Measurements from ENCODE around the gene RPL18A. TPM values are rescaled to one million over a fixed set of nuclear protein-coding genes. Genes with fewer than 3 reads are reported as not detected.

Gene RPL18A
- total RNA-seq, 4 donors from 2014 or later: 649 to 2,637 (median 1,942) TPM

DNA sequence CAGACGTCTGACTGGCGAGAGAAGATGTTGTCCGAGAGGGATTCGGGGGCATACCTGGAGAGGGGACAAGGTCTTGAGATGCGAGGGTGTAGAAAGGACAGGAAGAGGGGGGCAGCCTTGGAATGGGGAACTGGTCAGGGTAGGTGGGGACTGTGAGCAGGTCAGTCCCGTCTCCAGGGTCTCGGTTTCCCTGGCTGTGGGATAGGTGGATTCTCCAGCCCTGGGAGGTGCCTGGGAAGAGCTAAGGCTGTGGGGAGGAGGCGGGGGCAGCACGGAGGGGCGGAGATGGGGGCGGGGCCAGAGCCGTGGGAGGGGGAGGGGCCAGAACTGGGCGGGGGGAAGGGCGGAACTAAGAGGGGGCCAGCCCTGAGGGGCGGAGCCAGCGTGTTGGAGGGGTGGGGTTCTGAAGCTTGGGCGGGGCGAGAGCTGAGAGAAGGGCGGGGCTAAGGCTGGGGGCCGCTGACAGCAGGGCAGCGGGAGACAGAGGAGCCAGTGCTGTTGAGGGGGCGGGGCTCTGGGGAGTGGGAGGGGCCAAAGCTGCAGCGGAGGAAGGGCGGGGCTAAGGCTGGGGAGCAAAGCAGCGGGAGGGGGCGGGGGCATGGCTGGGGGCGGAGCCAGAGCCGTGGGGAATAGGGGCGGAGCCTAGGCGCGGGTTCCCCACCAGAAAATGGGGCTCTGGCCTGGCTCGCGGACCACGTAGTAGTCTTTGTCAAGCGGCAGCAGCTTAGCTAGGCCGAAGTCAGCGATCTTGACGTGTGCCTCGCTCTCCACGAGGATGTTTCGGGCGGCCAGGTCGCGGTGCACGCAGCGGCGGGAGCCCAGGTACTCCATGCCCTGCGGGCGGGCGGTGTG lies 28.9 kb upstream of the RPL18A start:
- TF ChIP-seq, protein P1, sequence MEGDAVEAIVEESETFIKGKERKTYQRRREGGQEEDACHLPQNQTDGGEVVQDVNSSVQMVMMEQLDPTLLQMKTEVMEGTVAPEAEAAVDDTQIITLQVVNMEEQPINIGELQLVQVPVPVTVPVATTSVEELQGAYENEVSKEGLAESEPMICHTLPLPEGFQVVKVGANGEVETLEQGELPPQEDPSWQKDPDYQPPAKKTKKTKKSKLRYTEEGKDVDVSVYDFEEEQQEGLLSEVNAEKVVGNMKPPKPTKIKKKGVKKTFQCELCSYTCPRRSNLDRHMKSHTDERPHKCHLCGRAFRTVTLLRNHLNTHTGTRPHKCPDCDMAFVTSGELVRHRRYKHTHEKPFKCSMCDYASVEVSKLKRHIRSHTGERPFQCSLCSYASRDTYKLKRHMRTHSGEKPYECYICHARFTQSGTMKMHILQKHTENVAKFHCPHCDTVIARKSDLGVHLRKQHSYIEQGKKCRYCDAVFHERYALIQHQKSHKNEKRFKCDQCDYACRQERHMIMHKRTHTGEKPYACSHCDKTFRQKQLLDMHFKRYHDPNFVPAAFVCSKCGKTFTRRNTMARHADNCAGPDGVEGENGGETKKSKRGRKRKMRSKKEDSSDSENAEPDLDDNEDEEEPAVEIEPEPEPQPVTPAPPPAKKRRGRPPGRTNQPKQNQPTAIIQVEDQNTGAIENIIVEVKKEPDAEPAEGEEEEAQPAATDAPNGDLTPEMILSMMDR (IDR thresholded peaks at IDR 0.05): no peak
- TF ChIP-seq POLR2A (IDR thresholded peaks at IDR 0.05): no peak
- Histone ChIP-seq H3K27ac (no peak overlapping the region), H3K36me3 (no peaks in the 10 kb centered on the region), H3K4me3 (peak overlapping the region in 1 of 2 donors; percentile 34), H3K9me3 (no peaks in the 10 kb centered on the region), H3K4me1 (no peaks in the 10 kb centered on the region), H3K27me3 (no peaks in the 10 kb centered on the region)
- intact Hi-C loops (cut with DNase I; ENCODE audit: low total_unique reads): no loop called here
- DNase-seq: peak; percentile 48 to 55

DNA sequence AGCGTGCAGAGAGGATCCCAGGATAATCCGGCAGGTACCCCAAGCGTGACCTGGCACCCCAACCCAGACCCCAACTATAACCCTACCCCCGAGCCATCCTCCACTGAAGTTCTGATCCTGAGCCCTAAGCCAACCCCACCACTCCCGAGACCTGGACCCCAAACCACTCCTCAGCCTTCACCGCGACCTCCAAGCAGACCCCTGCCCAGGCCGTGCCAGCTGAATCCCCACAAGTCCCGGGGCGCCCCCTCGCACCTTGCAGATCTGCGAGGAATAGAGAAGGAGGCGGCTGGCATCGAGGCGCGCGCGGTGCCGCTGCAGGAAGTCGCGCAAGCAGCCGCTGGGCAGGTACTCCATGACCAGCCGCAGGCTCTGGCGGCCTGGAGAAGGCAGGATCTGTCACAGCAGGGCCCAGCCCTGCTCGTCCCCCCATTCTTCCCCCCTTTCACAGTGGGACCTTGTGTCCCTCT lies 28.3 kb upstream of the RPL18A start:
- peak overlapping the region in 1 of 2 donors; percentile 23 for H3K4me3 ChIP-seq
- no peaks in the 10 kb centered on the region for H3K4me1 ChIP-seq
- no peak for DNase-seq

DNA sequence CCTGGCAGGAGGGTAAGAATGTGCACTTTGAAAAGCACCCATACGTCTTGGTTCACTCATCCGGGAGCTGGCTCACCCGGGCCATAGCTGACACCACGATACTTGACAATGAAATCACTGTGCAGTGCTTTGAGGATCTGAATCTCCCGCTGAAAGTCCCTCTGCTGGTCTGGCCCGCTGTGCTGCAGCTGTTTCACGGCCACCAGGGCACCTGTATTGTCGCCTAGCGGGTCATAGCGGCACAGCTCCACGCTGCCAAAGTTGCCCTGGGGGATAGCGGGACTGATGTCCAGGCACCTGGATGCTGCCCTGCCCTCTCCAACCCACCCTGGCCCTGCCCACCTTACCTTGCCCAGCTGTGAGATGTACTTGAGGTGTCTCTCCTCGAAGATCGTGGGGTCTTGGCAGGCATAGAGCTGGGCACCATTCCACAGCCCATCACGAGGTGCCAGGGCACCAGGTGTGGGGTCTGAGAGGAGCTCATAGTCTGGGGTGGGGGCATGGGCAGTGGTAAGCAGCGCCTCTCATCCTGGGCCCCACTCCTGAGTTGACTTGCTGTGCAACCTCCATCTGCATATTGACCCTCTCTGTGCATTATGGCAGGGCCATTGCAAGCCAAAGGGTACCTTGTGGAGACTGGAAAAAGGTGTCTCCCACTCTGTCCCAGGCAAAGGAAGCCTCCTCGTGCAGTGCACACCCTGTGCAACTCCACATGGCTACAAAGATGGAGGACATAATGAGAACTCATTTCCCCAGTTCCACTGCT lies 27.1 kb upstream of the RPL18A start:
- H3K36me3 ChIP-seq: no peaks in the 10 kb centered on the region
- no peak for DNase-seq
- H3K4me3 ChIP-seq: no peak overlapping the region
- H3K9me3 ChIP-seq: no peaks in the 10 kb centered on the region
- TF ChIP-seq, protein P1 (IDR thresholded peaks at IDR 0.05): no peak
- no peak for TF ChIP-seq POLR2A (IDR thresholded peaks at IDR 0.05)
- intact Hi-C loops (cut with DNase I; ENCODE audit: low total_unique reads): no loop called here
- no peaks in the 10 kb centered on the region for H3K4me1 ChIP-seq
- no peak overlapping the region for H3K27ac ChIP-seq
- H3K27me3 ChIP-seq: no peaks in the 10 kb centered on the region

More for the DNA sequence above, 28.3 kb upstream of the RPL18A start:
- Histone ChIP-seq H3K27ac (no peak overlapping the region), H3K9me3 (no peaks in the 10 kb centered on the region), H3K27me3 (no peaks in the 10 kb centered on the region), H3K36me3 (no peaks in the 10 kb centered on the region)
- TF ChIP-seq POLR2A (IDR thresholded peaks at IDR 0.05): no peak
- TF ChIP-seq, protein P1 (IDR thresholded peaks at IDR 0.05): no peak
- intact Hi-C loops (cut with DNase I; ENCODE audit: low total_unique reads): no loop called here

DNA sequence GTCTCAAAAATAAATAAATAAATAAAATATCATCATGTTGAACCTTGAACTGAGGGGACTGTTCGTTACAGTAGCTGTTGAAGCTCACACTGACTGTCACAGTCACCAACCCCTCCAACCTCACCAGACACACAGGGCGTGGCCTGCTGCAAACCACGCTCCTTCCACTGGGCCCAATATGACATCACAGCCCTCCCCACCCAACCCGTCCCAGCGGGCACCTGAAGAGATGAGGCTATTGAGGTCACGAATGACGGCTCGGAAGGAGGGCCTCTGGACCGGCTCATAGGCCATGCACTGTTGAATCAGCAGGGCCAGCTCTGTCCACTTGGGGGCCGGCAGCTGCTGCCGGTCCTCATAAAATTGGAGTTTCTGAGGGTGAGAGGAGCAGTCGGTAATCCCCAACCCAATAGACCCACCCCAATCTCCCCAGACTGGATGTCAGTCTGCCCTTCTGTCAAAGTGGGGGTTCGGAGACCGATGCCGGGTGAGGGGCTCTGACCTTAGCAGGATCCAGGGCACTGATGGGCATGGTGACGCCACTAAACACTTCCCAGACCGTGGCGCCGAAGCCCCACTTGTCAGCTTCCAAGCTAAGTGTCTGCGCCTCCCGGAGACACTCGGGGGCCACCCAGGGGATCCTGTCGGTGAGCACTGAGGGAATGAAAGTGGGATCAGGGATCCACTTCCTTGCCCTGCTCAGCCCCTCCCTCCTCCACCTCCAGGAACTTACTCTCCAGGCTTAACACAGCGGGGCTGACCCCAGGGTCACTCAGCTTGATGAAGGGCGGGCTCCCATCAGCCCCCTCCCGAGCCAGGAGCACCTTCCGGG lies 25.1 kb upstream of the RPL18A start:
- H3K27me3 ChIP-seq: no peaks in the 10 kb centered on the region

More for the DNA sequence above, 25.1 kb upstream of the RPL18A start:
- DNase-seq: no peak
- no peaks in the 10 kb centered on the region for H3K4me1 ChIP-seq
- intact Hi-C loops (cut with DNase I; ENCODE audit: low total_unique reads): no loop called here
- no peaks in the 10 kb centered on the region for H3K9me3 ChIP-seq
- no peaks in the 10 kb centered on the region for H3K36me3 ChIP-seq
- H3K27ac ChIP-seq: no peak overlapping the region
- no peak overlapping the region for H3K4me3 ChIP-seq
- TF ChIP-seq, protein P1 (IDR thresholded peaks at IDR 0.05): no peak
- no peak for TF ChIP-seq POLR2A (IDR thresholded peaks at IDR 0.05)
